ENCODE data around the gene UNC5B. TPM values are rescaled to one million over a fixed set of nuclear protein-coding genes. Genes with fewer than 3 reads are reported as not detected.

Gene UNC5B
- total RNA-seq, 2 donors from 2014 or later, result 10.4 to 11.2 TPM

GRCh38 chr10:71250405-71250804 is 38.0 kb downstream of the UNC5B start:
- Histone ChIP-seq H3K36me3 (replicated peaks in 1 of 2; ENCODE audit: insufficient read depth in 1 of 2, low read depth in 2 of 2) (no peaks in the 10 kb centered on the region), H3K27ac (no peak overlapping the region), H3K9me3 (no peaks in the 10 kb centered on the region), H3K4me3 (no peak overlapping the region), H3K4me1 (peaks cover 11% of the 10 kb centered on the region), H3K27me3 (no peaks in the 10 kb centered on the region)
- ATAC-seq, result no peak
- intact Hi-C loops (cut with DNase I), result no loop called here
- no peak for DNase-seq
- no peak for TF ChIP-seq POLR2A (IDR thresholded peaks at IDR 0.05)
- TF ChIP-seq CTCF (IDR thresholded peaks at IDR 0.05), result no peak
- 69 to 90% methylated on average over 2 to 3 of the region's 3 CpGs for WGBS, 2 donors

- ATAC-seq (no peak), DNase-seq (no peak)
- Histone ChIP-seq H3K27me3 (no peaks in the 10 kb centered on the region), H3K4me3 (no peak overlapping the region), H3K9me3 (no peaks in the 10 kb centered on the region), H3K4me1 (peaks cover 11% of the 10 kb centered on the region), H3K36me3 (replicated peaks in 1 of 2; ENCODE audit: insufficient read depth in 1 of 2, low read depth in 2 of 2) (no peaks in the 10 kb centered on the region), H3K27ac (no peak overlapping the region)
- intact Hi-C loops (cut with DNase I), result no loop called here
- 100% methylated on average over 1 of the region's 1 CpG for WGBS, 2 donors
- TF ChIP-seq CTCF (IDR thresholded peaks at IDR 0.05), result no peak
Measured at GRCh38 chr10:71250842-71251241, 38.5 kb downstream of the UNC5B start.

GRCh38 chr10:71251319-71251718 is 38.9 kb downstream of the UNC5B start:
- DNase-seq (no peak), ATAC-seq (no peak)
- Histone ChIP-seq H3K4me3 (no peak overlapping the region), H3K27me3 (no peaks in the 10 kb centered on the region), H3K4me1 (peaks cover 11% of the 10 kb centered on the region), H3K36me3 (replicated peaks in 1 of 2; ENCODE audit: insufficient read depth in 1 of 2, low read depth in 2 of 2) (no peaks in the 10 kb centered on the region), H3K27ac (no peak overlapping the region), H3K9me3 (no peaks in the 10 kb centered on the region)
- intact Hi-C loops (cut with DNase I), result no loop called here
- whole genome bisulfite sequencing, 2 donors, result 59 to 79% methylated on average over 6 of the region's 6 CpGs
- TF ChIP-seq CTCF (IDR thresholded peaks at IDR 0.05), result no peak
- TF ChIP-seq POLR2A (IDR thresholded peaks at IDR 0.05), result no peak

- H3K4me1 ChIP-seq, result peaks cover 4% of the 10 kb centered on the region
- TF ChIP-seq POLR2A (IDR thresholded peaks at IDR 0.05), result no peak
- no peak for TF ChIP-seq CTCF (IDR thresholded peaks at IDR 0.05)
- no peak overlapping the region for H3K4me3 ChIP-seq
- H3K27me3 ChIP-seq, result no peaks in the 10 kb centered on the region
- DNase-seq (no peak), ATAC-seq (no peak)
- no peaks in the 10 kb centered on the region for H3K9me3 ChIP-seq
- H3K27ac ChIP-seq, result no peak overlapping the region
- WGBS, 2 donors, result 81 to 87% methylated on average over 6 of the region's 6 CpGs
- intact Hi-C loops (cut with DNase I), result no loop called here
- H3K36me3 ChIP-seq (replicated peaks in 1 of 2; ENCODE audit: insufficient read depth in 1 of 2, low read depth in 2 of 2), result no peaks in the 10 kb centered on the region
Measured at GRCh38 chr10:71252220-71252619, 39.9 kb downstream of the UNC5B start.

GRCh38 chr10:71253981-71254818 is 41.8 kb downstream of the UNC5B start:
- TF ChIP-seq POLR2A (IDR thresholded peaks at IDR 0.05), result no peak
- no peak for TF ChIP-seq CTCF (IDR thresholded peaks at IDR 0.05)
- DNase-seq, result no peak
- intact Hi-C loops (cut with DNase I), result no loop called here
- WGBS, 2 donors, result 85 to 87% methylated on average over 14 to 17 of the region's 17 CpGs
- Histone ChIP-seq H3K4me1 (no peaks in the 10 kb centered on the region), H3K27me3 (no peaks in the 10 kb centered on the region), H3K4me3 (no peak overlapping the region), H3K9me3 (no peaks in the 10 kb centered on the region), H3K27ac (no peak overlapping the region), H3K36me3 (replicated peaks in 1 of 2; ENCODE audit: insufficient read depth in 1 of 2, low read depth in 2 of 2) (no peaks in the 10 kb centered on the region)
- ATAC-seq, result no peak
